ENCODE results near the gene ADAM12. TPM values are rescaled to one million over a fixed set of nuclear protein-coding genes. Genes with fewer than 3 reads are reported as not detected.

ADAM12 gene
- total and polyA plus RNA-seq, 4 donors = 0.03 to 0.33 (median 0.19) TPM

- 81% methylated on average over 6 of the region's 6 CpGs for WGBS
- DNase-seq (ENCODE audit: low spot score) = no peak
These were observed 37.3 kb downstream of the ADAM12 start for GRCh38 chr10:126351021-126351420.

GRCh38 chr10:126350216-126350992, 37.9 kb downstream of the ADAM12 start:
- DNase-seq (ENCODE audit: low spot score) = no peak
- Histone ChIP-seq H3K4me1 (ENCODE audit: control insufficient read depth in 4 of 4, insufficient read depth in 4 of 4, low read length in 3 of 4) (no peaks in the 10 kb centered on the region), H3K9ac (ENCODE audit: low read depth in 1 of 2, low read length in 2 of 2) (no peak overlapping the region), H3K4me3 (ENCODE audit: low read depth in 1 of 3, low read length in 3 of 3) (no peak overlapping the region), H3K9me3 (ENCODE audit: control insufficient read depth in 4 of 4, low read length in 3 of 4) (peaks cover 0 to 2% (median 0%) of the 10 kb centered on the region in 4 donors), H3K27ac (ENCODE audit: low read depth in 1 of 2, low read length in 2 of 2) (no peak overlapping the region), H3K36me3 (ENCODE audit: control insufficient read depth in 4 of 4, insufficient read depth in 3 of 4, low read depth in 1 of 4, low read length in 3 of 4) (no peaks in the 10 kb centered on the region), H3K27me3 (ENCODE audit: control insufficient read depth in 4 of 4, insufficient read depth in 4 of 4, low read length in 3 of 4) (peaks cover 0 to 8% (median 0%) of the 10 kb centered on the region in 4 donors)
- 65% methylated on average over 10 of the region's 10 CpGs for WGBS
- TF ChIP-seq HNF4A (conservative IDR thresholded peaks at IDR 0.05) (no peak), MAX (IDR thresholded peaks at IDR 0.05) (no peak), NR2F2 (IDR thresholded peaks at IDR 0.05) (no peak), FOXA1 (IDR thresholded peaks at IDR 0.05) (no peak), ATF3 (IDR thresholded peaks at IDR 0.05) (no peak), EGR1 (IDR thresholded peaks at IDR 0.05; ENCODE audit: low read depth in 2 of 2) (no peak), HNF4G (IDR thresholded peaks at IDR 0.05) (no peak), TAF1 (conservative IDR thresholded peaks at IDR 0.05) (no peak), FOXA2 (IDR thresholded peaks at IDR 0.05) (no peak), GABPA (IDR thresholded peaks at IDR 0.05 in 1 of 2, conservative IDR thresholded peaks at IDR 0.05 in 1 of 2) (no peak)
- TF ChIP-seq, protein P1, sequence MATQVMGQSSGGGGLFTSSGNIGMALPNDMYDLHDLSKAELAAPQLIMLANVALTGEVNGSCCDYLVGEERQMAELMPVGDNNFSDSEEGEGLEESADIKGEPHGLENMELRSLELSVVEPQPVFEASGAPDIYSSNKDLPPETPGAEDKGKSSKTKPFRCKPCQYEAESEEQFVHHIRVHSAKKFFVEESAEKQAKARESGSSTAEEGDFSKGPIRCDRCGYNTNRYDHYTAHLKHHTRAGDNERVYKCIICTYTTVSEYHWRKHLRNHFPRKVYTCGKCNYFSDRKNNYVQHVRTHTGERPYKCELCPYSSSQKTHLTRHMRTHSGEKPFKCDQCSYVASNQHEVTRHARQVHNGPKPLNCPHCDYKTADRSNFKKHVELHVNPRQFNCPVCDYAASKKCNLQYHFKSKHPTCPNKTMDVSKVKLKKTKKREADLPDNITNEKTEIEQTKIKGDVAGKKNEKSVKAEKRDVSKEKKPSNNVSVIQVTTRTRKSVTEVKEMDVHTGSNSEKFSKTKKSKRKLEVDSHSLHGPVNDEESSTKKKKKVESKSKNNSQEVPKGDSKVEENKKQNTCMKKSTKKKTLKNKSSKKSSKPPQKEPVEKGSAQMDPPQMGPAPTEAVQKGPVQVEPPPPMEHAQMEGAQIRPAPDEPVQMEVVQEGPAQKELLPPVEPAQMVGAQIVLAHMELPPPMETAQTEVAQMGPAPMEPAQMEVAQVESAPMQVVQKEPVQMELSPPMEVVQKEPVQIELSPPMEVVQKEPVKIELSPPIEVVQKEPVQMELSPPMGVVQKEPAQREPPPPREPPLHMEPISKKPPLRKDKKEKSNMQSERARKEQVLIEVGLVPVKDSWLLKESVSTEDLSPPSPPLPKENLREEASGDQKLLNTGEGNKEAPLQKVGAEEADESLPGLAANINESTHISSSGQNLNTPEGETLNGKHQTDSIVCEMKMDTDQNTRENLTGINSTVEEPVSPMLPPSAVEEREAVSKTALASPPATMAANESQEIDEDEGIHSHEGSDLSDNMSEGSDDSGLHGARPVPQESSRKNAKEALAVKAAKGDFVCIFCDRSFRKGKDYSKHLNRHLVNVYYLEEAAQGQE (IDR thresholded peaks at IDR 0.05) = no peak

More at GRCh38 chr10:126351021-126351420, 37.3 kb downstream of the ADAM12 start:
- Histone ChIP-seq H3K4me1 (ENCODE audit: control insufficient read depth in 4 of 4, insufficient read depth in 4 of 4, low read length in 3 of 4) (no peaks in the 10 kb centered on the region), H3K27ac (ENCODE audit: low read depth in 1 of 2, low read length in 2 of 2) (no peak overlapping the region), H3K36me3 (ENCODE audit: control insufficient read depth in 4 of 4, insufficient read depth in 3 of 4, low read depth in 1 of 4, low read length in 3 of 4) (no peaks in the 10 kb centered on the region), H3K4me3 (ENCODE audit: low read depth in 1 of 3, low read length in 3 of 3) (no peak overlapping the region), H3K27me3 (ENCODE audit: control insufficient read depth in 4 of 4, insufficient read depth in 4 of 4, low read length in 3 of 4) (peaks cover 0 to 8% (median 0%) of the 10 kb centered on the region in 4 donors), H3K9me3 (ENCODE audit: control insufficient read depth in 4 of 4, low read length in 3 of 4) (peaks cover 0 to 6% (median 0%) of the 10 kb centered on the region in 4 donors), H3K9ac (ENCODE audit: low read depth in 1 of 2, low read length in 2 of 2) (no peak overlapping the region)
- TF ChIP-seq RAD21 (IDR thresholded peaks at IDR 0.05) = no peak
- TF ChIP-seq JUND (IDR thresholded peaks at IDR 0.05) = no peak
- TF ChIP-seq MAX (IDR thresholded peaks at IDR 0.05) = no peak
- TF ChIP-seq YY1 (IDR thresholded peaks at IDR 0.05) = no peak
- TF ChIP-seq, protein P2, sequence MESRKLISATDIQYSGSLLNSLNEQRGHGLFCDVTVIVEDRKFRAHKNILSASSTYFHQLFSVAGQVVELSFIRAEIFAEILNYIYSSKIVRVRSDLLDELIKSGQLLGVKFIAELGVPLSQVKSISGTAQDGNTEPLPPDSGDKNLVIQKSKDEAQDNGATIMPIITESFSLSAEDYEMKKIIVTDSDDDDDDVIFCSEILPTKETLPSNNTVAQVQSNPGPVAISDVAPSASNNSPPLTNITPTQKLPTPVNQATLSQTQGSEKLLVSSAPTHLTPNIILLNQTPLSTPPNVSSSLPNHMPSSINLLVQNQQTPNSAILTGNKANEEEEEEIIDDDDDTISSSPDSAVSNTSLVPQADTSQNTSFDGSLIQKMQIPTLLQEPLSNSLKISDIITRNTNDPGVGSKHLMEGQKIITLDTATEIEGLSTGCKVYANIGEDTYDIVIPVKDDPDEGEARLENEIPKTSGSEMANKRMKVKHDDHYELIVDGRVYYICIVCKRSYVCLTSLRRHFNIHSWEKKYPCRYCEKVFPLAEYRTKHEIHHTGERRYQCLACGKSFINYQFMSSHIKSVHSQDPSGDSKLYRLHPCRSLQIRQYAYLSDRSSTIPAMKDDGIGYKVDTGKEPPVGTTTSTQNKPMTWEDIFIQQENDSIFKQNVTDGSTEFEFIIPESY (IDR thresholded peaks at IDR 0.05) = no peak
- TF ChIP-seq FOXA1 (IDR thresholded peaks at IDR 0.05) = no peak
- no peak for TF ChIP-seq HNF4A (conservative IDR thresholded peaks at IDR 0.05)
- no peak for TF ChIP-seq NR2F2 (IDR thresholded peaks at IDR 0.05)
- no peak for TF ChIP-seq HNF4G (IDR thresholded peaks at IDR 0.05)
- TF ChIP-seq SP1 (IDR thresholded peaks at IDR 0.05) = no peak
- no peak for TF ChIP-seq TAF1 (conservative IDR thresholded peaks at IDR 0.05)
- TF ChIP-seq FOXA2 (IDR thresholded peaks at IDR 0.05) = no peak
- TF ChIP-seq, protein P1 (IDR thresholded peaks at IDR 0.05) = no peak
- no peak for TF ChIP-seq ATF3 (IDR thresholded peaks at IDR 0.05)
- no peak for TF ChIP-seq GABPA (IDR thresholded peaks at IDR 0.05 in 1 of 2, conservative IDR thresholded peaks at IDR 0.05 in 1 of 2)
- TF ChIP-seq EGR1 (IDR thresholded peaks at IDR 0.05; ENCODE audit: low read depth in 2 of 2) = no peak

All from liver (tissue), 9 donors.